GM19438 (cell line): ENCODE data around the gene KIAA1958.
"Not testable (repeated sequence)": the region's sequence is repeated elsewhere in the genome, so short reads cannot be mapped to it uniquely, and the experiment has no call there.

ENCODE experiments used
- ATAC-seq: cut with Tn5 transposase; IDR thresholded peaks from one replicate; pipeline ENCODE4 v1.9.1; 2021; ENCODE audit warnings: low read depth; ENCODE audit not compliant: unreplicated experiment

KIAA1958 gene

DNA sequence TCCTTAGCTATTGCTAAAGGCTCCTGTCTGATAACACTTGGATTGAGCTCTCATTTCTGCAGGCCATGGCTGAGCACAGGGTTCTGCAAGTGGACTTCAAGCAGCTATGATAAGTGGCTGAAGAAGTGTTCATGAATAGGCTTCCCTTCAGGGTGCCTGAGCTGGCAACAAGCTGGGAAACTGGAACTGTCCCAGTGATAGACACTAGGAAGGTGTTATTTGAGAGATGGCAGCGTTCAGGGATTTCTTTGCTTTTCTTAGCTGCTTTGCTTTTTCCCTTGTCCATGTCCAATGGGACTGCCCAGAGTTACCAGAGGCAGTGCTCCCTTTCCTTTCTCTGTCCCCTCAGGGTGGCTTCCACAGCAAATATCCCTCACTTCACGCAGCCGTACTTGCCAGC lies 155.5 kb downstream of the KIAA1958 start:
- no peak for ATAC-seq

GRCh38 chr9:112647596-112647995 lies 161.0 kb downstream of the KIAA1958 start:
- ATAC-seq: no peak

DNA sequence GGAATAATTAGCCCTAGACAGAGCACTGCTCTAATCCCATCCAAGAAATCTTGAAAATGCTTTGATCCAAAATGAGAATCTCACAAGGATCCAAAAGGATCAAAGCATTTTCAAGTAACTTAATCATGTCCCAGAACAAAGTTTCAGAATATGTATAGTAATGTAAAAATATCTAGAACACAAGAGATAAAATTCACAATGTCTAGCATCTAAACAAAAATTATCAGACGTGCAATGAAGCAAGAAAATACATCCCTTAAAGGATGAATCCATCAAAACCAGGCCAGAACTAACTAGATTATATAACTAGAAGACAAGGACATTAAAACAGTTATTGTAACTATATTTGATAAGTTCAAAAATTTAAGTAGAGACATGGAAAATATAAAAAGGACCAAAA lies 162.0 kb downstream of the KIAA1958 start:
- ATAC-seq: no peak

- ATAC-seq: no peak
Measured at GRCh38 chr9:112654282-112654681, 167.7 kb downstream of the KIAA1958 start.

DNA sequence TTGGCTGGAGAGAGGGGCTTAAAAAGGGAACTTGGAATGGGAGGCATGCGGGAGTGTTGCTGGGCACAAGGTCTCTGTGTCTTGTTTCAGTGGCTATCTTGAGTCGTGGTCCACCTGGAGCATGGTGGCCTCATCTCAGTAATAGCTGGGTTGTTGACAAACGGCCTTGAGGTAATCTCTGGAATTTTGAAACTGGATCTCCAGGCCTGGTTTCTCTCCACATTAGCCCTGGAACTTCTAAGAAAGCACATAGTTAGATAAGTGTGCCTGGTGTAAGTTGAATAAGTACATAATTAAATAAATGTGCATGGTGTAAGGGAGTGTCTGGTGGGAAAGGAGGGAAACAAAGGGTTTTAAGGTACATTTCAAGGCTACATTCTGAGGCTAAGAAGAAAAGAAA lies 169.0 kb downstream of the KIAA1958 start:
- no peak for ATAC-seq

GRCh38 chr9:112659906-112660305 lies 173.3 kb downstream of the KIAA1958 start:
- ATAC-seq: no peak

DNA sequence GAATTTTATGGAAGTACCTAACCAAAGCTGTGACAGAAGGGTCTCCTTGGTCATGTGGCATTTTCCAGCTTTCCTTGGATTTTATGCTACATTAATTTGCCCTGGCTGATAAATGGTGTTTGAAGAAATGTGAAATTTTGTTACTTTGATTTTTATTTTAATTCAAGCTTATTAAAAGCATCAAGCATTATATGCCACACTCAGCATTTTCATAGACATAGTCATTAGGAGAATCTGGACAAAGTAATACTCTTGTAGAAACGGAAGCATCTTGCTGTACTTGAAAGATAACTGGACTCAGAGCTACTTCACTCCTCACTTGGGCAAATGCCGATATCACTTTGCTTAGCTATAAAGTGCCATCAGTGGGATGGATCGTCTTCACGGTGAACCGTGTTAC lies 177.1 kb downstream of the KIAA1958 start:
- ATAC-seq: no peak

GRCh38 chr9:112664531-112664930 lies 177.9 kb downstream of the KIAA1958 start:
- ATAC-seq: no peak

- ATAC-seq: no peak
Measured at GRCh38 chr9:112665347-112665746, 178.7 kb downstream of the KIAA1958 start.

GRCh38 chr9:112669326-112669725 lies 182.7 kb downstream of the KIAA1958 start:
- no peak for ATAC-seq

DNA sequence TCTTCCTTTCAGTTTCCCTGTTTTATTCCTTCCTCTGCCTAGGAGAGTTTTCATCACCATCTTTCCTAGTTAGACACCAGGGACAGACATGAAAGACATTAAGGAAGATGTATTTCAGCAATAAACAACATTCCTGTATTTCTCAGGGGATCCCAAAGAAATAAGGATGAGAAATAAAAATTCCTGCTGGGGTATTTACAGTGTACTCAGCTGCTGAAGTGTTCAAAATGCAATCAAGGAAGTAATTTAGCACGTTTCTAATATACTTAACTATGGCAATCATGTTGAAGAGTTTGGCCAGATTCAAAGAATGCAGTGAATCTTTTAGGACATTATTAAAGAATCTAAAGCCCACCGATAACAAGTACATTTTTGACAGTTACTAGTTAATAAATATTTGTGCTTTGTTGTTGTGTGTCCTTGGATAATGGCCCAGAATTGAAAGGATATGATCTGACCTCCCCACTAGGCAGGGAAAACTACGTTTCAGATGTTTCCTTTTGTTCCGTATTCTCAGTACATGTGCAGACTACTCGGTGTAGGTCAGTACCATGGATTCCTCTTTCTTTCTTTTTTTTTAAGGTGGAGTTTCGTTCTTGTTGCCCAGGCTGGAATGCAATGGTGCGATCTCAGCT lies 184.5 kb downstream of the KIAA1958 start:
- ATAC-seq: no peak

DNA sequence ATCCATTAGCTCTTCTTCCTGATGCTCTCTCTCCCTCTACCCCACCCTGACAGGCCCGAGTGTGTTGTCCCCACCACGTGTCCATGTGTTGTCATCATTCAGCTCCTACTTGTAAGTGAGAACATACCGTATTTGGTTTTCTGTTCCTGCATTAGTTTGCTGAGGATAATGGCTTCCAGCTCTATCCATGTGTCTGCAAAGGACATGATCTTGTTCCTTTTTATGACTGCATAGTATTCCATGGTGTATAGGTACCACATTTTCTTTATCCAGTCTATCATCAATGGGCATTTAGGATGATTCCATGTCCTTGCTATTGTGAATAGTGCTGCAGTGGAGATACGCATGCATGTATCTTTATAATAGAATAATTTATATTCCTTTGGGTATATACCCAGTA lies 186.6 kb downstream of the KIAA1958 start:
- ATAC-seq: not testable (repeated sequence)

- ATAC-seq: no peak
Measured at GRCh38 chr9:112677040-112677439, 190.4 kb downstream of the KIAA1958 start.

DNA sequence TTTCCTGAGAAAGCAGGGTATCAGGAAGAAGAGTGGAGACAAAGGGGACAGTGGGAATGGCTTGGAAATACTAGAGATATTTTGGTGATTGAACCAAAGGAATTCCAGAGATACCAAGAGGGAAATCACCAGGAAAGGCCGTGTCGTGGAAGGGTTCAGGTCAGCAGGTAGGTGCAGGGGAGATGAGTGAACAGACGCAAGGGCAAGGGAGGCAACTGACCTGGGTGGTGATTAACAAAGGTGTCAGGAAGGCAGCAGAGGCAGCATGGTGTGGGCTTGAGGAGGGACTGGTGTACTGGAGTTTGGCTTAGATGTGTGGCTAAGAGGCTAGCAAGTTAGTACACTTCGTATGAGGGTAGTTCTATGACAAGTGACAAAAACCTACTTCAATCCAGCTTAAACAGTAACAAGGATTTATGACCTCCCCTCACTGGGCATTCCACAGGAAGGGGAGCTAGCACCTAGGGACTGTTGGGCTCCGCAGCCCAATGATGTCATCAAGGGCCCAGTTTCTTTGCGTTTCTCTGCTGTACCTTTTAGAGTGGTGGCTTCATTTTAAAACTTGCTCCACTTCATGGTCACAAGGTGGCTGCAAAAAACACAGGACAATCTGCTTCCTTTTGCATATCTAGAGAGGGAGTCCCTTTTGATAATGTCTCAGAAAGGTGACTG lies 194.2 kb downstream of the KIAA1958 start:
- no peak for ATAC-seq

GRCh38 chr9:112689161-112689740 lies 202.6 kb downstream of the KIAA1958 start:
- ATAC-seq: no peak

- ATAC-seq: no peak
Measured at GRCh38 chr9:112694706-112695555, 208.3 kb downstream of the KIAA1958 start.

GRCh38 chr9:112696461-112696860 lies 209.8 kb downstream of the KIAA1958 start:
- ATAC-seq: no peak

GRCh38 chr9:112699230-112699629 lies 212.6 kb downstream of the KIAA1958 start:
- peak; percentile 94 for ATAC-seq

DNA sequence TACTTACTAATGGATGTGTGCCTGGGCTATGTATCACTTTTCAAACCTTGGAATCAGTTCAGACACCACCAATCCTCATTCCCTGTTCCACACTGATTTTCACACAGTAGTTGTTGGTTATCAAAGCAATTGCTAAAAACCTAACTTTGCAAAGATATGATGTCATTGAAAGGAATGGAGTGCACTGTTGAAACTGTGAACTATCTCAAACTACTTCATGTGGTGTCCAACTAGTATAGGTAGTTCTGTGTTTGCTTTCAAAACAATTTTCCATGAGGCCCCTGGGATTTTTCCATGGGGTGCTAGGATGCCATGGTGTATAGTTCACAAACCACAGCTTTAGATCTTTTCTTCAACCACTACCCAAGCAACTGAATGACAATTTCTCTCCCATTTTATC lies 213.5 kb downstream of the KIAA1958 start:
- no peak for ATAC-seq

DNA sequence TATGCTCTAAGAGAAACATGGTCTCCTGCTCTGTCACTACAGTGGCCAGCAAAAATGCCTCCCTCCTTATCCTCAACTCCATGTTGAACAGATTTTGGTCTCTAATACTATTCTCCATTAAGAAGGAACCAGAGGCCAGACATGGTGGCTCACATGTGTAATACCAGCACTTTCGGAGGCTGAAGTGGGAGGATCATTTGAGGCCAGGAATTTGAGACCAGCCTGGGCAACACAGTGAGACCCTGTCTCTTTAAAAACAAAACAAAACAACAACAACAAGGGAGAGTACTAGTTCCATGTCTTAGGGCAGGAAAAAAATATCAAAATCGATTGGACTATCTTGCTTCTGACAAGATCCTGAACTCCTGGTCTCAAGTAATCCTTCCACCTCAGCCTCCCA lies 216.7 kb downstream of the KIAA1958 start:
- ATAC-seq: no peak

DNA sequence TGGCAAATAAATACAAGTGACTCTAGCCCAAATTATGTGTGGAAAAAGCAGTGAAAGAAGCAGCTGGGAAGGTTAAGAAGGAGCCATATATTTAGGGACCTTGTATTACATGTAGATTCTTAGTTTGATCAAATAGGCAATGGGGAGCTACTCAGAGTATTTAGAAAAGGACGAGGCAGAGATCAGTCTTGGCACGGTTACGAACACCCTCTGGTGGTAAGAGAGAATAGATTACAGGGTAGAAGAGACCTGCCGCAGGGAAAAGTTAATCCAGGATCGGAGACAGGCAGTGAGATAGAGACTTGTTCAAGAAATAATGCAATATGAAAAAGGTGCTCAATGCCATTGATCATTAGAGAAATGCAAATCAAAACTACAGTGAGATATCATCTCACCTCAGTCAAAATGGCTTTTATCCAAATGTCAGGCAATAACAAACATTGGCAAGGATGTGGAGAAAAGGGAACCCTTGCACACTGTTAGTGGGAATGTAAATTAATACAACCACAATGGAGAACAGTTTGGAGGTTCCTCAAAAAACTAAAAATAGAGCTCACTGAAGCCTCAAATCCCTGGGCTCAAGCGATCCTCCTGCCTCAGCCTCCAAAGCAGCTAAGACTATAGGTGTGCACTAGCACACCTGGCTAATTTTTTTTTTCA lies 219.3 kb downstream of the KIAA1958 start:
- no peak for ATAC-seq
